ENCODE data around the gene CDC42EP2.

The CDC42EP2 gene

DNA sequence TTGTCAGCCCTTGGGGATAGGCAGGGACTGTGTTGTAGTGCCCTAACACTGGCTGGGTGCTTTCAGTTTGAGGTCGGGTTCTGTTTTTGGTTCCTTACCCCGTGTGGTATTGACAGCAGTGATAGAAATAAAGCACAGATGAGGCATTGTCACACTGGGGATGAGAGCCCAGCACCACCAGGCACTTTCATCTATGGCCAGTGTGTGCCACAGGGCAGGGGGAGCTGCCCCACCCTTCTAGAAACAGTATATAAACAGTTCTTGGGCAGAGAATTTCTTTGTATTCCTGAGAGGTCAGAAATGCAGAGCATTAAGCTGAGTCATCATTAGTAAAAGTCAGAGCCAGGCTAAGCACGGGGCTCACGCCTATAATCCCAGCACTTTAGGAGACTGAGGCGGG, 23.1 kb upstream of the CDC42EP2 start:
- no peaks in the 10 kb centered on the region for H3K27me3 ChIP-seq (ENCODE audit: insufficient read depth, poor library complexity, severe bottlenecking)
- DNase-seq (ENCODE audit: low read depth in 1 of 2, low spot score in 1 of 2) = no peak
- peak overlapping the region; percentile 50 for H3K27ac ChIP-seq (replicated peaks)
- H3K4me3 ChIP-seq (replicated peaks; ENCODE audit: insufficient read depth, low read length) = no peak overlapping the region
- TF ChIP-seq POLR2AphosphoS5 (IDR thresholded peaks at IDR 0.05; ENCODE audit: low read depth) (no peak), SPI1 (IDR thresholded peaks at IDR 0.05; ENCODE audit: borderline replicate concordance, low read depth) (no peak), GABPA (IDR thresholded peaks at IDR 0.05; ENCODE audit: low read depth) (no peak)
- TF ChIP-seq, protein P1, sequence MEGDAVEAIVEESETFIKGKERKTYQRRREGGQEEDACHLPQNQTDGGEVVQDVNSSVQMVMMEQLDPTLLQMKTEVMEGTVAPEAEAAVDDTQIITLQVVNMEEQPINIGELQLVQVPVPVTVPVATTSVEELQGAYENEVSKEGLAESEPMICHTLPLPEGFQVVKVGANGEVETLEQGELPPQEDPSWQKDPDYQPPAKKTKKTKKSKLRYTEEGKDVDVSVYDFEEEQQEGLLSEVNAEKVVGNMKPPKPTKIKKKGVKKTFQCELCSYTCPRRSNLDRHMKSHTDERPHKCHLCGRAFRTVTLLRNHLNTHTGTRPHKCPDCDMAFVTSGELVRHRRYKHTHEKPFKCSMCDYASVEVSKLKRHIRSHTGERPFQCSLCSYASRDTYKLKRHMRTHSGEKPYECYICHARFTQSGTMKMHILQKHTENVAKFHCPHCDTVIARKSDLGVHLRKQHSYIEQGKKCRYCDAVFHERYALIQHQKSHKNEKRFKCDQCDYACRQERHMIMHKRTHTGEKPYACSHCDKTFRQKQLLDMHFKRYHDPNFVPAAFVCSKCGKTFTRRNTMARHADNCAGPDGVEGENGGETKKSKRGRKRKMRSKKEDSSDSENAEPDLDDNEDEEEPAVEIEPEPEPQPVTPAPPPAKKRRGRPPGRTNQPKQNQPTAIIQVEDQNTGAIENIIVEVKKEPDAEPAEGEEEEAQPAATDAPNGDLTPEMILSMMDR (IDR thresholded peaks at IDR 0.05; ENCODE audit: insufficient read depth, low read length) = no peak
- TF ChIP-seq, protein P2, sequence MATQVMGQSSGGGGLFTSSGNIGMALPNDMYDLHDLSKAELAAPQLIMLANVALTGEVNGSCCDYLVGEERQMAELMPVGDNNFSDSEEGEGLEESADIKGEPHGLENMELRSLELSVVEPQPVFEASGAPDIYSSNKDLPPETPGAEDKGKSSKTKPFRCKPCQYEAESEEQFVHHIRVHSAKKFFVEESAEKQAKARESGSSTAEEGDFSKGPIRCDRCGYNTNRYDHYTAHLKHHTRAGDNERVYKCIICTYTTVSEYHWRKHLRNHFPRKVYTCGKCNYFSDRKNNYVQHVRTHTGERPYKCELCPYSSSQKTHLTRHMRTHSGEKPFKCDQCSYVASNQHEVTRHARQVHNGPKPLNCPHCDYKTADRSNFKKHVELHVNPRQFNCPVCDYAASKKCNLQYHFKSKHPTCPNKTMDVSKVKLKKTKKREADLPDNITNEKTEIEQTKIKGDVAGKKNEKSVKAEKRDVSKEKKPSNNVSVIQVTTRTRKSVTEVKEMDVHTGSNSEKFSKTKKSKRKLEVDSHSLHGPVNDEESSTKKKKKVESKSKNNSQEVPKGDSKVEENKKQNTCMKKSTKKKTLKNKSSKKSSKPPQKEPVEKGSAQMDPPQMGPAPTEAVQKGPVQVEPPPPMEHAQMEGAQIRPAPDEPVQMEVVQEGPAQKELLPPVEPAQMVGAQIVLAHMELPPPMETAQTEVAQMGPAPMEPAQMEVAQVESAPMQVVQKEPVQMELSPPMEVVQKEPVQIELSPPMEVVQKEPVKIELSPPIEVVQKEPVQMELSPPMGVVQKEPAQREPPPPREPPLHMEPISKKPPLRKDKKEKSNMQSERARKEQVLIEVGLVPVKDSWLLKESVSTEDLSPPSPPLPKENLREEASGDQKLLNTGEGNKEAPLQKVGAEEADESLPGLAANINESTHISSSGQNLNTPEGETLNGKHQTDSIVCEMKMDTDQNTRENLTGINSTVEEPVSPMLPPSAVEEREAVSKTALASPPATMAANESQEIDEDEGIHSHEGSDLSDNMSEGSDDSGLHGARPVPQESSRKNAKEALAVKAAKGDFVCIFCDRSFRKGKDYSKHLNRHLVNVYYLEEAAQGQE (IDR thresholded peaks at IDR 0.05; ENCODE audit: insufficient replicate concordance, low read depth) = no peak

DNA sequence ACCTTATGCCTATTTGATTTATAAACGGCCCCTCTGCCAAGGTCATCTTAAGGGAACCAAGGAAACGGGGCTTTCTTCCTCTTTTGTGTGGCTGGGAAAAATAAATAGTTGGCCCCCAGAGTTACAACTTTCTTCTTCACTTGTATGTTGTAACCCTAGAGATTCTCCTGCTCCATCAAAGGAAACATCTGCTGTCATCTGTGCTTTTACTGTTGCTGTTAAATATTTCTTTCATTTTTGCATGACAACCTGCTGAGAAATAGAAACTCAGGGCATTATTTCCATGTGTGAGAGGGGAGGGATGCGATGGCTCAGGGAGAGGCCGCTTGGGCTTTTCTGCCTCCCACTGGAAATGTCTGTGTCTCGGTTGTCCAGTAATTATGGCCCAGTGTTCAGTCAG, 21.8 kb upstream of the CDC42EP2 start:
- H3K27me3 ChIP-seq (ENCODE audit: insufficient read depth, poor library complexity, severe bottlenecking) = no peaks in the 10 kb centered on the region

DNA sequence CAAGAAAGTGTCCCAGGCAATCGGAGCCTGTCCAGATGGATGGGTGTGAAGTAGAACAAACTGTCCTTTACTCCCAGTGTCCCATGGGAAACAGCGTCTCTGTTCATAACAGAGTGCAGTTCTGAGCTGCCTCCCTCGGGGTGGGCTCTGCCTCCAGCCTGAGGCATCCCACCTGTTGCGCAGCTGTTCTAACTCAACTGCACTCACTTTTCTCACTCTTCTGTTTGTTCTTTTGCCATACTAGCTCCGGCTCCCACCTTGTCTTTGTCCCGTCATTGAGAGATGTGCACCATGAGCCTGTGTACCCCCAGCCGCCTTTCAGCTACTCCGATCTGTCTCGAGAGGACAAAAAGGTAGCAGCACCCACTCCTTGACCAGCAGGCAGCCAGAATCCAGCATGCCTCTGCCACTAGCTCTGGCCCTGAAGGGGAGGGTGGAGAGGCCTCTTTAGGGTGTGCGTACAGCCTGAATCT, 20.7 kb upstream of the CDC42EP2 start:
- DNase-seq (ENCODE audit: low read depth in 1 of 2, low spot score in 1 of 2) = no peak
- H3K27me3 ChIP-seq (ENCODE audit: insufficient read depth, poor library complexity, severe bottlenecking) = no peaks in the 10 kb centered on the region
- TF ChIP-seq, protein P1 (IDR thresholded peaks at IDR 0.05; ENCODE audit: insufficient read depth, low read length) = no peak
- TF ChIP-seq, protein P2 (IDR thresholded peaks at IDR 0.05; ENCODE audit: insufficient replicate concordance, low read depth) = no peak
- TF ChIP-seq SPI1 (IDR thresholded peaks at IDR 0.05; ENCODE audit: borderline replicate concordance, low read depth) = no peak
- TF ChIP-seq GABPA (IDR thresholded peaks at IDR 0.05; ENCODE audit: low read depth) = no peak
- TF ChIP-seq POLR2AphosphoS5 (IDR thresholded peaks at IDR 0.05; ENCODE audit: low read depth) = no peak
- H3K27ac ChIP-seq (replicated peaks) = no peak overlapping the region
- H3K4me3 ChIP-seq (replicated peaks; ENCODE audit: insufficient read depth, low read length) = no peak overlapping the region

More for the DNA sequence above, 21.8 kb upstream of the CDC42EP2 start:
- H3K27ac ChIP-seq (replicated peaks) = peak overlapping the region; percentile 37
- DNase-seq (ENCODE audit: low read depth in 1 of 2, low spot score in 1 of 2) = no peak
- H3K4me3 ChIP-seq (replicated peaks; ENCODE audit: insufficient read depth, low read length) = no peak overlapping the region
- TF ChIP-seq POLR2AphosphoS5 (IDR thresholded peaks at IDR 0.05; ENCODE audit: low read depth) (no peak), SPI1 (IDR thresholded peaks at IDR 0.05; ENCODE audit: borderline replicate concordance, low read depth) (no peak), GABPA (IDR thresholded peaks at IDR 0.05; ENCODE audit: low read depth) (no peak)
- TF ChIP-seq, protein P2 (IDR thresholded peaks at IDR 0.05; ENCODE audit: insufficient replicate concordance, low read depth) = no peak
- TF ChIP-seq, protein P1 (IDR thresholded peaks at IDR 0.05; ENCODE audit: insufficient read depth, low read length) = no peak

All from HL-60 (cell line).